Type B pancreatic cell (in vitro differentiated cells): ENCODE data around the gene SCN9A. TPM values are rescaled to one million over a fixed set of nuclear protein-coding genes. Genes with fewer than 3 reads are reported as not detected.

Experiments
- DNase-seq: peaks from one replicate; pipeline ENCODE4 v3.0.0; 2021; ENCODE audit warnings: mixed read lengths; ENCODE audit not compliant: unreplicated experiment; ENCODE audit errors: extremely low spot score
- H3K27ac Mint-ChIP-seq: 2 replicates; pipeline ENCODE4 v1.8.0; 2021; ENCODE audit warnings: mild to moderate bottlenecking, mixed read lengths
- H3K27me3 Mint-ChIP-seq: 2 replicates; pipeline ENCODE4 v1.8.0; 2021; ENCODE audit warnings: mixed read lengths
- H3K36me3 Mint-ChIP-seq: 2 replicates; pipeline ENCODE4 v1.8.0; 2021; ENCODE audit warnings: mixed read lengths
- H3K4me1 Mint-ChIP-seq: one replicate; pipeline ENCODE4 v1.8.0; 2021; ENCODE audit warnings: mixed read lengths; ENCODE audit not compliant: unreplicated experiment
- H3K4me3 Mint-ChIP-seq: 2 replicates; pipeline ENCODE4 v1.8.0; 2021; ENCODE audit warnings: mild to moderate bottlenecking, mixed read lengths
- H3K9me3 Mint-ChIP-seq: 2 replicates; pipeline ENCODE4 v1.8.0; 2021; ENCODE audit warnings: mixed read lengths
- total RNA-seq: library from RNA; stranded (reverse); gene quantifications from 2 replicates; pipeline ENCODE4 v1.2.1, GENCODE V29; 2021; ENCODE audit warnings: low replicate concordance
- TF ChIP-seq, protein P1 (sequence below): fragments of 200-600 bp; sonication (generic); conservative IDR thresholded peaks from 2 replicates; pipeline ENCODE4 v1.5.0; 2021; ENCODE audit warnings: antibody characterized with exemption, mild to moderate bottlenecking

The SCN9A gene
- total RNA-seq, 1 donor from 2014 or later, result 6.2 TPM

DNA sequence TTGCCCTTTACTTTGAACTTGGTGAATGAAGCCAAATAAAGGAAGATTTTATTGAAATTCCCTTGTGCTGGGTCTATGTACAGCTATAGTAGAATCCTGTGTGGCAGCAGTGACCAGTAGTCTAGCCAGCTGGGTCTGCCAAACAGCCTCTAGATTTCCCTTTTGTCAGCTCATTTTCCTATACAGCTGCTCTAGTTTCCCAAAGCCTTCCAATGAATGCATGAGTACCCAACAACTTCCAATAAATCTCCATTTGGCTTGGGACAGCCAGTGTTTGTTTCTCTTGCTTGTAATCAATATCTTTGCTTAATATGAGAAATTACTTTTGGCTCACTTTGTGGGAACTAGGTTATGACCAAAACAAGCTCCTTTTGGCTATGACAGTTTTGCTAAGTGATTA lies 43.6 kb downstream of the SCN9A start:
- Mint-ChIP-seq H3K4me1 (no peaks in the 10 kb centered on the region), H3K4me3 (no peak overlapping the region), H3K27me3 (no peaks in the 10 kb centered on the region)

GRCh38 chr2:166331468-166331867 lies 44.3 kb downstream of the SCN9A start:
- H3K4me3 Mint-ChIP-seq, result no peak overlapping the region
- H3K36me3 Mint-ChIP-seq, result no peaks in the 10 kb centered on the region
- H3K9me3 Mint-ChIP-seq, result no peaks in the 10 kb centered on the region
- H3K27me3 Mint-ChIP-seq, result no peaks in the 10 kb centered on the region
- H3K27ac Mint-ChIP-seq, result no peak overlapping the region
- DNase-seq, result no peak
- TF ChIP-seq, protein P1, sequence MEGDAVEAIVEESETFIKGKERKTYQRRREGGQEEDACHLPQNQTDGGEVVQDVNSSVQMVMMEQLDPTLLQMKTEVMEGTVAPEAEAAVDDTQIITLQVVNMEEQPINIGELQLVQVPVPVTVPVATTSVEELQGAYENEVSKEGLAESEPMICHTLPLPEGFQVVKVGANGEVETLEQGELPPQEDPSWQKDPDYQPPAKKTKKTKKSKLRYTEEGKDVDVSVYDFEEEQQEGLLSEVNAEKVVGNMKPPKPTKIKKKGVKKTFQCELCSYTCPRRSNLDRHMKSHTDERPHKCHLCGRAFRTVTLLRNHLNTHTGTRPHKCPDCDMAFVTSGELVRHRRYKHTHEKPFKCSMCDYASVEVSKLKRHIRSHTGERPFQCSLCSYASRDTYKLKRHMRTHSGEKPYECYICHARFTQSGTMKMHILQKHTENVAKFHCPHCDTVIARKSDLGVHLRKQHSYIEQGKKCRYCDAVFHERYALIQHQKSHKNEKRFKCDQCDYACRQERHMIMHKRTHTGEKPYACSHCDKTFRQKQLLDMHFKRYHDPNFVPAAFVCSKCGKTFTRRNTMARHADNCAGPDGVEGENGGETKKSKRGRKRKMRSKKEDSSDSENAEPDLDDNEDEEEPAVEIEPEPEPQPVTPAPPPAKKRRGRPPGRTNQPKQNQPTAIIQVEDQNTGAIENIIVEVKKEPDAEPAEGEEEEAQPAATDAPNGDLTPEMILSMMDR, result no peak
- no peaks in the 10 kb centered on the region for H3K4me1 Mint-ChIP-seq

More for the DNA sequence above, 43.6 kb downstream of the SCN9A start:
- Mint-ChIP-seq H3K9me3 (no peaks in the 10 kb centered on the region), H3K27ac (no peak overlapping the region), H3K36me3 (no peaks in the 10 kb centered on the region)
- no peak for DNase-seq
- TF ChIP-seq, protein P1, result no peak

DNA sequence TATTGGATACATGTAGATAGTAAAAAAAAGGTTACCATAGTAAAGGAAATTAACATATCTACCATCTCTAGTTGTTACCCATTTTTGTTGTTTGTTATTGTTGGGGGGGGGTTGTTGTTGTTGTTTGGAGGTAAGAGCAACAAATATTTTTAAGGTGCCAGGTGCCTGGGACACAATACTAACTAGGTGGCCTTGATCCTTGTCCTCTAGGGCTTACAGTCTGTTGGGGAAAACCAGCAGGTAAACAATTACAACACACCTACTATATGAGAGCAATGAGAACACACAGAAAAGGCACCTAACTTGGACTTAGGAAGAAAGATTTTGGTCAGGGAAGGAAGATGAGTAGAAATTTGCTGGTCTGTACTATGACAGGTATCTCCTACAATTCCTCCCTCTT lies 46.3 kb downstream of the SCN9A start:
- no peaks in the 10 kb centered on the region for H3K27me3 Mint-ChIP-seq
- TF ChIP-seq, protein P1, result no peak
- no peak overlapping the region for H3K4me3 Mint-ChIP-seq
- H3K9me3 Mint-ChIP-seq, result no peaks in the 10 kb centered on the region
- no peaks in the 10 kb centered on the region for H3K4me1 Mint-ChIP-seq
- H3K36me3 Mint-ChIP-seq, result no peaks in the 10 kb centered on the region
- no peak for DNase-seq
- H3K27ac Mint-ChIP-seq, result no peak overlapping the region

- Mint-ChIP-seq H3K27me3 (no peaks in the 10 kb centered on the region), H3K4me3 (no peak overlapping the region), H3K4me1 (no peaks in the 10 kb centered on the region), H3K27ac (no peak overlapping the region), H3K36me3 (no peaks in the 10 kb centered on the region), H3K9me3 (no peaks in the 10 kb centered on the region)
- DNase-seq, result no peak
- TF ChIP-seq, protein P1, result no peak
Observed at GRCh38 chr2:166328147-166328546, 47.6 kb downstream of the SCN9A start.

DNA sequence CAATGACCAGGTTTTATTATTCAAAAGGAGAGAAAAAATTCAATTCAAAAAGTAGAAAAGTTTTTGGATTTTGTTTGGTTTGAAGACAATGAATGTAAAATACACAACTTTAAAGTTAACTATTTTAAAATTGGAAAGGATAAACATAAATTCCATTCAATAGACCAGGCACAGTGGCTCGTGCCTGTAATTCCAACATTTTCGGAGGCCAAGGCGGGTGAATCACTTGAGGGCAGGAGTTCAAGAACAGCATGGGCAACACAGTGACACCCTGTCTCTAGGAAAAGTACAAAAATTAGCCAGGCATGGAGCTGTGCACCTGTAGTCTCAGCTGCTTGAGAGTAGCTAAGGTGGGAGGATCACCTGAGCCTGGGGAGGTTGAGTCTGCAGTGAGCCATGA lies 54.7 kb downstream of the SCN9A start:
- H3K4me1 Mint-ChIP-seq, result no peaks in the 10 kb centered on the region
- H3K27me3 Mint-ChIP-seq, result no peaks in the 10 kb centered on the region
- H3K27ac Mint-ChIP-seq, result no peak overlapping the region
- TF ChIP-seq, protein P1, result no peak
- no peaks in the 10 kb centered on the region for H3K36me3 Mint-ChIP-seq
- DNase-seq, result no peak
- H3K9me3 Mint-ChIP-seq, result no peaks in the 10 kb centered on the region
- H3K4me3 Mint-ChIP-seq, result no peak overlapping the region
